Subcutaneous abdominal adipose tissue (tissue), 5 donors: ENCODE results near the gene KIF6.
"Not testable (repeated sequence)": the region's sequence is repeated elsewhere in the genome, so short reads cannot be mapped to it uniquely, and the experiment has no call there.

Experiments used
- H3K27ac ChIP-seq: one replicate; pipeline ENCODE4 v1.7.0; 2013; ENCODE audit warnings: low read depth, mild to moderate bottlenecking, inconsistent platforms, low read length, moderate library complexity
- H3K27me3 ChIP-seq, 5 donors: one replicate each; pipeline ENCODE4 v1.7.0; 2013; ENCODE audit warnings: low read length in 5 of 5, inconsistent platforms in 1 of 5; ENCODE audit not compliant: control insufficient read depth in 5 of 5, insufficient read depth in 4 of 5
- H3K36me3 ChIP-seq, 5 donors: one replicate each; pipeline ENCODE4 v1.7.0; 2013; ENCODE audit warnings: low read length in 5 of 5; ENCODE audit not compliant: control insufficient read depth in 5 of 5, insufficient read depth in 5 of 5
- H3K4me1 ChIP-seq, 5 donors: one replicate each; pipeline ENCODE4 v1.7.0; 2013; ENCODE audit warnings: low read length in 5 of 5, mild to moderate bottlenecking in 3 of 5, moderate library complexity in 1 of 5; ENCODE audit not compliant: control insufficient read depth in 5 of 5, insufficient read depth in 5 of 5
- H3K4me3 ChIP-seq, 5 donors: one replicate each; pipeline ENCODE4 v1.7.0; 2013; ENCODE audit warnings: low read length in 5 of 5, low read depth in 1 of 5
- H3K9ac ChIP-seq, 5 donors: one replicate each; pipeline ENCODE4 v1.7.0; 2013; ENCODE audit warnings: low read length in 5 of 5, mild to moderate bottlenecking in 4 of 5, moderate library complexity in 3 of 5
- H3K9me3 ChIP-seq, 5 donors: one replicate each; pipeline ENCODE4 v1.7.0; 2013; ENCODE audit warnings: low read length in 5 of 5; ENCODE audit not compliant: control insufficient read depth in 5 of 5
- donor health status: healthy.
- donor health status: healthy.
- donor health status: healthy.
- donor health status: healthy.
- donor health status: healthy.

KIF6 gene

DNA sequence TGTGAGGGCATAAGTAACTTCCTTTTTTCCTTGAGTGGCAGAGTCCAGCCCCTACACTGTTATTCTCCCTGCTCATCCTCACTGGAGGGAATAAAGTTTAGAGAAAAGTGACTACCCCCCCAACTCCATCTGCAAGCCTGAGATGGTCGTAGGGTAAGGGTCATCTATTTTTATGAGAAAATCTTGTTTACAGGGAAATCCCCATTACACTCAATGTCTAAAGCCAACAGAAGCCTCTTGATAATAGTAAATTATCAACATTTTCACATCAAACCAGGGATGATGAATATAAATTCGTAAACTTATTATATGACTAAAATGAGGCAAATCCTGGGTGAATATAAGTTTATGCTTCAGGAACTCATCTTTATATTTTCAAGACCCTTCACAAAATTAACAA lies 228.8 kb downstream of the KIF6 start:
- H3K9ac ChIP-seq: no peak overlapping the region
- peaks cover 0 to 9% (median 6%) of the 10 kb centered on the region in 5 donors for H3K9me3 ChIP-seq
- no peak overlapping the region for H3K27ac ChIP-seq
- H3K36me3 ChIP-seq: no peaks in the 10 kb centered on the region
- H3K4me3 ChIP-seq: no peak overlapping the region
- H3K27me3 ChIP-seq: no peaks in the 10 kb centered on the region
- H3K4me1 ChIP-seq: peaks cover 3 to 25% (median 20%) of the 10 kb centered on the region in 5 donors

- no peak overlapping the region for H3K9ac ChIP-seq
- no peak overlapping the region for H3K4me3 ChIP-seq
- no peaks in the 10 kb centered on the region for H3K27me3 ChIP-seq
- peaks cover 3 to 25% (median 20%) of the 10 kb centered on the region in 5 donors for H3K4me1 ChIP-seq
- no peak overlapping the region for H3K27ac ChIP-seq
- H3K9me3 ChIP-seq: peaks cover 0 to 2% (median under 1%) of the 10 kb centered on the region in 5 donors
- H3K36me3 ChIP-seq: no peaks in the 10 kb centered on the region
Measured at GRCh38 chr6:39495640-39496039, 229.6 kb downstream of the KIF6 start.

GRCh38 chr6:39494998-39495397 lies 230.2 kb downstream of the KIF6 start:
- Histone ChIP-seq H3K36me3 (no peaks in the 10 kb centered on the region), H3K9ac (no peak overlapping the region), H3K27me3 (no peaks in the 10 kb centered on the region), H3K4me1 (peaks cover 3 to 27% (median 20%) of the 10 kb centered on the region in 5 donors), H3K27ac (no peak overlapping the region), H3K9me3 (no peaks in the 10 kb centered on the region), H3K4me3 (no peak overlapping the region)

DNA sequence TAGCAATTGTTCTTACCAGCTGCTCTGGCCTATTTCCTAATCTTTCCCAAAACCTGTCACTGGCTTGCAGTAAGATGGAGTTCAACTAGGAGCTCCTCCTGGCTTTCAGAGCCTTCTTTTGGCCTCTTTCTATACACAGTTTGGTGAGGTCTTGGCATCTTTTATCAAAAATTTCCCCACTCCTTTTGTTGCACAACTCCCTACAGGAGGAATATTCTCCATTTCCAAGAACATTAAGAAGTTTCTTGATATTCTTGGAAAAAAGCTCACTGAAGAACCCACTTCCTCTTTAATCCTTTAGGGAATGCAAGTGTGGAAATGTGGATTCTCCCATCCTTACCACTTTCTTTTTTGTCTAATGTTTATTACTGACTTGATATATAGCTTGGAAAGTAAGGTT lies 231.4 kb downstream of the KIF6 start:
- Histone ChIP-seq H3K27ac (no peak overlapping the region), H3K27me3 (no peaks in the 10 kb centered on the region), H3K9ac (no peak overlapping the region)

GRCh38 chr6:39493174-39493573 lies 232.0 kb downstream of the KIF6 start:
- Histone ChIP-seq H3K27ac (no peak overlapping the region), H3K9ac (no peak overlapping the region), H3K36me3 (no peaks in the 10 kb centered on the region), H3K27me3 (no peaks in the 10 kb centered on the region), H3K4me3 (no peak overlapping the region), H3K4me1 (peaks cover 3 to 38% (median 25%) of the 10 kb centered on the region in 5 donors), H3K9me3 (no peaks in the 10 kb centered on the region)

More for the DNA sequence above, 231.4 kb downstream of the KIF6 start:
- Histone ChIP-seq H3K36me3 (no peaks in the 10 kb centered on the region), H3K4me3 (no peak overlapping the region), H3K4me1 (peaks cover 3 to 36% (median 25%) of the 10 kb centered on the region in 5 donors), H3K9me3 (no peaks in the 10 kb centered on the region)

DNA sequence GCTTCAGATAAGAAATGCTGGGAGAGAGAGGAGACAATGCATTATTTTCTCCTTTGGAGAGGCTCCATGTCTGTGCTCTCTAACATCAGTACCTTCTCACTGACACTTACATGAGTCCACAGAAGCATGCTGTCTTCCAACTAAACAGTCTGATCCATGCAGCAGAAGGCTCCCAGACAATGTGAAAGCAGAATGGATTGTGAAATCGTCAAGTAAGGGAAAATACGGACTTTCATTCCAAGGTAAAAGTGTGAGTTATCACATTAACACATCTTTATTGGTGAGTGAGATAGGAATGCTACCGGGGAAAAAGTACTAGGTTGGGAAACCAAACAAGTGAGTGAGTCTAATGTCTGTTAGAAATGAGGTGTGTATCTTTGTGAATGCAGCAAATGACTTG lies 235.1 kb downstream of the KIF6 start:
- H3K9ac ChIP-seq: no peak overlapping the region
- H3K36me3 ChIP-seq: no peaks in the 10 kb centered on the region
- H3K27ac ChIP-seq: peak overlapping the region; percentile 21
- H3K9me3 ChIP-seq: no peaks in the 10 kb centered on the region
- H3K4me1 ChIP-seq: peaks cover 0 to 24% (median 17%) of the 10 kb centered on the region in 5 donors
- H3K4me3 ChIP-seq: no peak overlapping the region
- no peaks in the 10 kb centered on the region for H3K27me3 ChIP-seq

- H3K36me3 ChIP-seq: no peaks in the 10 kb centered on the region
- no peak overlapping the region for H3K27ac ChIP-seq
- no peak overlapping the region for H3K9ac ChIP-seq
- H3K4me1 ChIP-seq: peaks cover 0 to 19% (median 15%) of the 10 kb centered on the region in 5 donors
- H3K4me3 ChIP-seq: no peak overlapping the region
- H3K9me3 ChIP-seq: no peaks in the 10 kb centered on the region
- H3K27me3 ChIP-seq: no peaks in the 10 kb centered on the region
Measured at GRCh38 chr6:39488255-39488879, 236.8 kb downstream of the KIF6 start.

GRCh38 chr6:39484276-39484675 lies 240.9 kb downstream of the KIF6 start:
- H3K27ac ChIP-seq: no peak overlapping the region
- no peak overlapping the region for H3K4me3 ChIP-seq
- H3K4me1 ChIP-seq: peaks cover 0 to 6% (median 2%) of the 10 kb centered on the region in 5 donors
- H3K36me3 ChIP-seq: no peaks in the 10 kb centered on the region
- peaks cover 0 to 3% (median 0%) of the 10 kb centered on the region in 5 donors for H3K27me3 ChIP-seq
- H3K9me3 ChIP-seq: no peaks in the 10 kb centered on the region
- no peak overlapping the region for H3K9ac ChIP-seq

- not testable (repeated sequence) for H3K27ac ChIP-seq, H3K36me3 ChIP-seq, H3K27me3 ChIP-seq, H3K4me1 ChIP-seq, H3K9me3 ChIP-seq, H3K9ac ChIP-seq, H3K4me3 ChIP-seq
Measured at GRCh38 chr6:39479819-39480218, 245.4 kb downstream of the KIF6 start.

DNA sequence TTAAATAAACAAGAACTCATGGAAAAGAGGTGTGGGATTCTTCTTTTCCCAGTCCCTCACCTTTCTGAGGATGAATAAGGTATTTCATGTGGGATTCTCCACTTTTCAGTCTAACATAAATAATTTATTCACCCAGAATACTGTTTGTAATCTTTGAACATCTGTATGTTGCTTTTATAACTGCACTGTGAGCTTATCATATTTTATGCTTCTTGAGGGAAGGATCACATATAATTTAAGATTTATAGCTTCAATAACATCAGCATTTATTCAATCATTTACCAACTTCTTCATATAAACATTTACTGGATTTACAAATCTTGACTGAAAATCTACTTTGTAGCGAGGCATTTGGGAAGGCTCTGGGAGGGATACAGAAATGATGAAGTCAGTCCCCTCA lies 248.5 kb downstream of the KIF6 start:
- no peaks in the 10 kb centered on the region for H3K27me3 ChIP-seq
- H3K4me3 ChIP-seq: no peak overlapping the region
- H3K4me1 ChIP-seq: peaks cover 0 to 10% (median 5%) of the 10 kb centered on the region in 5 donors
- no peak overlapping the region for H3K9ac ChIP-seq
- H3K9me3 ChIP-seq: no peaks in the 10 kb centered on the region
- no peak overlapping the region for H3K27ac ChIP-seq
- no peaks in the 10 kb centered on the region for H3K36me3 ChIP-seq
